Effector memory CD4-positive, alpha-beta T cell (primary cell): ENCODE data around the gene PARVG.

ENCODE experiments used
- DNase-seq, 3 donors: peaks; one replicate each; pipeline ENCODE4 v3.0.0-alpha.2; 2020
- H3K27ac ChIP-seq: 2 replicates; pipeline ENCODE4 v1.7.0; 2013; ENCODE audit warnings: mild to moderate bottlenecking, low read length, moderate library complexity; ENCODE audit not compliant: insufficient read depth, poor library complexity, severe bottlenecking
- H3K27me3 ChIP-seq: replicated peaks from 2 replicates; pipeline ENCODE4 v1.7.0; 2013; ENCODE audit warnings: mild to moderate bottlenecking, low read length; ENCODE audit not compliant: insufficient read depth, control insufficient read depth, poor library complexity, severe bottlenecking
- H3K36me3 ChIP-seq: 2 replicates; pipeline ENCODE4 v1.7.0; 2013; ENCODE audit warnings: mild to moderate bottlenecking, low read length, moderate library complexity; ENCODE audit not compliant: control insufficient read depth, insufficient read depth
- H3K4me1 ChIP-seq: 2 replicates; pipeline ENCODE4 v1.7.0; 2013; ENCODE audit warnings: low read length, mild to moderate bottlenecking; ENCODE audit not compliant: control insufficient read depth, insufficient read depth, poor library complexity, severe bottlenecking
- H3K4me3 ChIP-seq: 2 replicates; pipeline ENCODE4 v1.7.0; 2013; ENCODE audit warnings: low read length, low read depth, mild to moderate bottlenecking; ENCODE audit not compliant: insufficient read depth, poor library complexity, severe bottlenecking
- H3K9me3 ChIP-seq: 2 replicates; pipeline ENCODE4 v1.7.0; 2013; ENCODE audit warnings: mild to moderate bottlenecking, low read length, moderate library complexity; ENCODE audit not compliant: control insufficient read depth

The PARVG gene

DNA sequence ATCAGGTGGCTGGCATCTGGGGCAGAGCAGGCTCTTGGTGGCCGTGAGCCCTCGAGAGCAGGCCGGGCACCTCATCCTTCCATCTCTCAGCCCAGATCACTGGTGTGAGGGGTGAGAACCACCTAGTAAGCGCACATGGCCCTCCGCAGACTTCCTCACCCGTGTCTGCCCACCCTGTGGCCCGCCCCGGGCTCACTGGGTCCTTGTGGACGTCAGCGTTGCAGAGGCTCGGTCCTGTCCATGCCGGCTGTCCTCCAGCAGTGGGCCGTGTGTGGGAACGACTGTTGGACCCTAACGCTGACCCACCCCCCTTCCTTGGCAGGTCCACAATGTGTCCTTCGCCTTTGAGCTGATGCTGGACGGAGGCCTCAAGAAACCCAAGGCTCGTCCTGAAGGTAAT lies 17.2 kb upstream of the PARVG start:
- H3K27me3 ChIP-seq = no peaks in the 10 kb centered on the region
- H3K4me1 ChIP-seq = no peaks in the 10 kb centered on the region
- H3K4me3 ChIP-seq = no peak overlapping the region
- H3K36me3 ChIP-seq = no peaks in the 10 kb centered on the region
- DNase-seq = no peak
- H3K27ac ChIP-seq = no peak overlapping the region
- H3K9me3 ChIP-seq = no peaks in the 10 kb centered on the region

GRCh38 chr22:44164031-44164430 lies 16.7 kb upstream of the PARVG start:
- no peaks in the 10 kb centered on the region for H3K4me1 ChIP-seq
- H3K9me3 ChIP-seq = no peaks in the 10 kb centered on the region
- H3K27ac ChIP-seq = no peak overlapping the region
- H3K36me3 ChIP-seq = no peaks in the 10 kb centered on the region
- no peak for DNase-seq
- H3K4me3 ChIP-seq = no peak overlapping the region
- no peaks in the 10 kb centered on the region for H3K27me3 ChIP-seq

DNA sequence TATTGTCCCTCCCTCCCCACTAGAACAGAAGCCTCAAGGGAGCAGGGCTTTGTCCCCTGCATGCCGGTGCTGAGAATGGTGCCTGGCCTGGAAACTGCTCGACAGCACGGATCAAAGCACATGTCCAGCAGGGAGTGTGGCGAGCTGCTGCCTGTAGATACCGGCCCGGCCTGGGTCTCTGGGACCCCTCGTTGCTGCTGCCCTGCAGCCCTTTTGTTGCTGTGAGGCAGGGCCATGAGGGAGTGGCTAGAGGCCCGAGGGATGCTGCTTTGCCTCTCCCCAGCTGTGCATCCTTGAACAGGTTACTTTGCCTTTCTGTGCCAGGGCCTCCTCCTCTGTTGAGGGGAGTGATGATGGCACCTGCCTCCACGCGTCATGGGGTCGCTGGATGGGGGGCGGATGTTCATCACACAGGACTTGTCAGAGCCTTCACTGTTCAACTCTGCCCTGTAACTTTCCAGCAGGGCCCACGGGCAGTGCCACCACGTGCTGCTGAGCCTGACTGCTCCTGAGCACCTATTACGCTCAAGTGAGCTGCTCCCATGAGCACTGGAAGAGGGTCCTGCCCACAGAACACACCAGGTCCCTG lies 15.3 kb upstream of the PARVG start:
- H3K4me3 ChIP-seq = no peak overlapping the region
- H3K9me3 ChIP-seq = no peaks in the 10 kb centered on the region
- DNase-seq = no peak
- H3K36me3 ChIP-seq = no peaks in the 10 kb centered on the region
- no peak overlapping the region for H3K27ac ChIP-seq
- no peaks in the 10 kb centered on the region for H3K4me1 ChIP-seq
- H3K27me3 ChIP-seq = no peaks in the 10 kb centered on the region

GRCh38 chr22:44166498-44167276 lies 14.0 kb upstream of the PARVG start:
- no peak overlapping the region for H3K27ac ChIP-seq
- no peak for DNase-seq
- no peaks in the 10 kb centered on the region for H3K9me3 ChIP-seq
- no peaks in the 10 kb centered on the region for H3K36me3 ChIP-seq
- H3K4me1 ChIP-seq = no peaks in the 10 kb centered on the region
- no peaks in the 10 kb centered on the region for H3K27me3 ChIP-seq
- H3K4me3 ChIP-seq = no peak overlapping the region

DNA sequence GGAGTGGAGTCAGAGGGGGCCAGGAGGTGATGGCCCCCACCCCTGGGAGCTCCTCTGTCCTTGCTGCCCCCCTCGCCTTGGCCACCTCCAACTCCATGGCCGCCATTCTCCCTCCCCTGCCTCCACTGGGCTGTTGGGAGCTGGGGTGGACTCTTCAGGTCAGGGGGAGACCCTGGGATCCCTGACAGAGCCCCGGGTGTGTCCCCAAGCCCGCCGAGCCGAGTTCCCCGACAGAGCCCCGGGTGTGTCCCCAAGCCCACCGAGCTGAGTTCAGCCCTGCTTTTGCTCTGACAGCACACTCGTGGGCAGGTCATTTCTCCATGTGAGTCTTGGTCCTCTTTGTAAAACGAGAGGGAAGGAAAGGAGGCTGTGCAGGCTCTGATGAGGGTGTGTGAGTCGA lies 13.2 kb upstream of the PARVG start:
- Histone ChIP-seq H3K4me1 (no peaks in the 10 kb centered on the region), H3K9me3 (no peaks in the 10 kb centered on the region), H3K36me3 (no peaks in the 10 kb centered on the region), H3K4me3 (no peak overlapping the region), H3K27me3 (no peaks in the 10 kb centered on the region), H3K27ac (no peak overlapping the region)
- DNase-seq = no peak

GRCh38 chr22:44168206-44168605 lies 12.5 kb upstream of the PARVG start:
- Histone ChIP-seq H3K9me3 (no peaks in the 10 kb centered on the region), H3K27ac (no peak overlapping the region), H3K36me3 (no peaks in the 10 kb centered on the region), H3K27me3 (no peaks in the 10 kb centered on the region), H3K4me1 (no peaks in the 10 kb centered on the region), H3K4me3 (no peak overlapping the region)
- DNase-seq = no peak

DNA sequence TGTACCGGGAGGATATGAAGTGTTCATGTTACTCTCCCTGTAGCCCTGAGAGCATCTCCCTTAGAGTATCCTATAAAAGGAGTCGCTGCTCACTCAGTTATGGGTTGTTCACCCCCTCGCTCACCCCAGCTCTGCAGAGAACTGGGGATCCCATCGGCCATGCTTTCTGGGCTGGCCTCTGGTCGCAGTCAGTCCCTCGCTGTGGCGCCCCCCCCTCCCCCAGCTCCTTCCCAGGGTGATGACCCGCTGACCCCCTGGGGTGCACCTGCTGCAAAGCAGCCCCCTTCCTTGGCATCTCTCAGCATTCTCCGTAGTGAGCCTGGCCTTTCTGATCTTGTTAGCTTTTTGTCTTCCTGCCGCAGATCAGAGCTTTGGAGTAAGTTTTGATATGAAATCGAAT lies 10.3 kb upstream of the PARVG start:
- Histone ChIP-seq H3K36me3 (no peaks in the 10 kb centered on the region), H3K4me1 (no peaks in the 10 kb centered on the region)

GRCh38 chr22:44171561-44171960 lies 9.2 kb upstream of the PARVG start:
- DNase-seq = no peak
- no peak overlapping the region for H3K27ac ChIP-seq

More for the DNA sequence above, 10.3 kb upstream of the PARVG start:
- Histone ChIP-seq H3K4me3 (no peak overlapping the region), H3K27ac (no peak overlapping the region), H3K27me3 (no peaks in the 10 kb centered on the region), H3K9me3 (no peaks in the 10 kb centered on the region)
- no peak for DNase-seq

GRCh38 chr22:44172370-44173108 lies 8.2 kb upstream of the PARVG start:
- Histone ChIP-seq H3K4me3 (no peak overlapping the region), H3K27me3 (no peaks in the 10 kb centered on the region), H3K4me1 (no peaks in the 10 kb centered on the region), H3K36me3 (no peaks in the 10 kb centered on the region), H3K9me3 (no peaks in the 10 kb centered on the region), H3K27ac (no peak overlapping the region)
- no peak for DNase-seq

More at GRCh38 chr22:44171561-44171960, 9.2 kb upstream of the PARVG start:
- Histone ChIP-seq H3K27me3 (no peaks in the 10 kb centered on the region), H3K36me3 (no peaks in the 10 kb centered on the region), H3K9me3 (no peaks in the 10 kb centered on the region), H3K4me3 (no peak overlapping the region), H3K4me1 (no peaks in the 10 kb centered on the region)

DNA sequence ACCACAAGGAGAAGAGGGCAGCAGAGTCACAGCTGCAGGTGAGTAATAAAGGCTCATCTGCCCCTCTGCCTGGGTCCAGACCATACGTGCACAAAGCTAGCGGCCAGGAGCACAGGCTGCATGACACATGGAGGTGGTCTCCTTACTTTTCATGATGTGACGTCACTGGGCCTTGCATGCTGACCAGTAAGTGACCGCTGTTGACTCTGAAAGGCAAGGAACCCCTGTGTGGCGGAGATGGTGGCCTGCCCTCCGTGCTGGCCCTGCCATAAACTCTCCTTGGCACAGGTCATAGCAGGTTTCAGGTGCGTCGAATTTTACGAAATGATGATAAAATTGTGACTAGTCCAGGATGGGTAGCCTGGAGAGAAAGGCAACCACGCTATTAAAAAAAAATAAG lies 7.6 kb upstream of the PARVG start:
- Histone ChIP-seq H3K36me3 (no peaks in the 10 kb centered on the region), H3K4me1 (no peaks in the 10 kb centered on the region), H3K4me3 (no peak overlapping the region), H3K27me3 (no peaks in the 10 kb centered on the region), H3K27ac (no peak overlapping the region), H3K9me3 (no peaks in the 10 kb centered on the region)
- DNase-seq = no peak
